SU-DHL-6 (cell line): ENCODE results near the gene SDK1.

Source experiments
- H2AFZ ChIP-seq: fragments of 200-600 bp; sonication (generic); 2 replicates; pipeline ENCODE4 v1.6.1; 2014; ENCODE audit warnings: low read depth, mild to moderate bottlenecking, moderate library complexity, mixed read lengths, antibody characterized with exemption, low read length; ENCODE audit not compliant: severe bottlenecking
- H3F3A ChIP-seq: fragments of 200-600 bp; shearing (Covaris generic); 2 replicates; pipeline ENCODE4 v1.6.0; 2016; ENCODE audit warnings: antibody characterized with exemption, mild to moderate bottlenecking; ENCODE audit not compliant: insufficient read depth
- H3K27ac ChIP-seq: fragments of 200-600 bp; sonication (generic); 2 replicates; pipeline ENCODE4 v1.5.1; 2016; ENCODE audit warnings: low read depth, mild to moderate bottlenecking, low read length, moderate library complexity, mixed read lengths
- H3K27me3 ChIP-seq: fragments of 200-600 bp; sonication (generic), shearing (Covaris generic); 2 replicates; pipeline ENCODE4 v1.6.0; 2014; ENCODE audit warnings: mild to moderate bottlenecking, low read length
- H3K36me3 ChIP-seq: fragments of 200-600 bp; sonication (generic); 2 replicates; pipeline ENCODE4 v1.6.1; 2014; ENCODE audit warnings: mild to moderate bottlenecking, low read length, mixed read lengths
- H3K4me2 ChIP-seq: fragments of 300-600, 200-600 bp; shearing (Covaris generic), sonication (generic); 2 replicates; pipeline ENCODE4 v1.6.0; 2014; ENCODE audit warnings: low read length, low read depth, mild to moderate bottlenecking; ENCODE audit not compliant: poor library complexity, severe bottlenecking
- H3K4me3 ChIP-seq: fragments of 200-600 bp; sonication (generic); 2 replicates; pipeline ENCODE4 v1.5.1; 2014; ENCODE audit warnings: antibody characterized with exemption, low read length, mild to moderate bottlenecking, mixed read lengths; ENCODE audit not compliant: insufficient read depth, poor library complexity, severe bottlenecking
- H3K79me2 ChIP-seq: fragments of 200-600 bp; sonication (generic); 2 replicates; pipeline ENCODE4 v1.6.1; 2014; ENCODE audit warnings: mild to moderate bottlenecking, low read length, moderate library complexity; ENCODE audit not compliant: insufficient read depth
- H3K9ac ChIP-seq: fragments of 200-600 bp; sonication (generic); 2 replicates; pipeline ENCODE4 v1.7.0; 2014; ENCODE audit warnings: mild to moderate bottlenecking, low read length
- H3K9me2 ChIP-seq: fragments of 200-600 bp; sonication (generic); replicated peaks from 2 replicates; pipeline ENCODE4 v1.6.1; 2014; ENCODE audit warnings: low read length; ENCODE audit not compliant: insufficient read depth
- H3K9me3 ChIP-seq: fragments of 200-600 bp; sonication (generic); 2 replicates; pipeline ENCODE4 v1.6.1; 2014; ENCODE audit warnings: low read length, mixed read lengths; ENCODE audit not compliant: insufficient read depth
- H4K20me1 ChIP-seq: fragments of 200-600 bp; sonication (generic); 2 replicates; pipeline ENCODE4 v1.6.1; 2014; ENCODE audit warnings: low read depth, mild to moderate bottlenecking, antibody characterized with exemption, low read length, moderate library complexity, mixed read lengths
- CTCF ChIP-seq: fragments of 200-600 bp; sonication (generic); IDR thresholded peaks from one replicate; pipeline ENCODE4 v1.5.1; 2017; ENCODE audit warnings: antibody characterized with exemption, mild to moderate bottlenecking, low read length, moderate library complexity; ENCODE audit not compliant: insufficient read depth, poor library complexity, severe bottlenecking
- EZH2phosphoT487 ChIP-seq: fragments of 200-600 bp; sonication (generic), shearing (Covaris generic); conservative IDR thresholded peaks from 2 replicates; pipeline ENCODE4 v1.6.1; 2018; ENCODE audit warnings: mild to moderate bottlenecking, antibody characterized with exemption, low read length, moderate library complexity, mixed read lengths

The SDK1 gene

DNA sequence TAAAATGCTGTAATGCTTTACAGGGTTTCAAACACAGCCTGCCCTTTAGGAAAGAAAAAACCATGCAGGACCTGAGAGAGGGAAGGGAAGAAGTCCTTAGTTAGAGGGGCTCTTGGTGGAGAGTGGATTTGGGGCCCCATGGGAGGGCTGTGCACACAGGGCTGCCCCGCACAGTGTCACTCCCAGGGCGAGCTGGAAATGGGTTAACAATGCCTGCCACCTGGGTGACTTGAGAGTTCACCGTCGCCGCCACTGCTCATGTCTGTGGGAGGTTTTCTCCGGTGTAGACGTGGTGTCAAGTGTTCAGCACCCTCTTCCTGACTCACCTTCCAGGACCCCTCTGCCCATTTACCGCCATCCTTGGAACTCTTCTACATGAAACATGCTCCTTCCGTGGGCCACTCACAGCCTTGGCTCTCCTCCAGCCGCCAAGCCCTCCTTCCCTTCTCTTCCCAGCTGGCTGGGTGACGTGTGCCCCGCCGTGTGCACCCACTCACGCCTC, 686.4 kb downstream of the SDK1 start:
- H3K9ac ChIP-seq: no peak overlapping the region
- no peak overlapping the region for H3K27ac ChIP-seq
- H3K4me3 ChIP-seq: no peak overlapping the region
- TF ChIP-seq CTCF: no peak
- no peak for TF ChIP-seq EZH2phosphoT487
- no peaks in the 10 kb centered on the region for H3K36me3 ChIP-seq
- H3K9me3 ChIP-seq: no peaks in the 10 kb centered on the region
- H3K79me2 ChIP-seq: no peaks in the 10 kb centered on the region
- H3F3A ChIP-seq: no peaks in the 10 kb centered on the region
- H3K9me2 ChIP-seq: no peaks in the 10 kb centered on the region
- no peaks in the 10 kb centered on the region for H4K20me1 ChIP-seq
- H3K4me2 ChIP-seq: no peak overlapping the region
- H2AFZ ChIP-seq: no peak overlapping the region
- no peaks in the 10 kb centered on the region; the same call in 1 of the 2 replicates for H3K27me3 ChIP-seq

DNA sequence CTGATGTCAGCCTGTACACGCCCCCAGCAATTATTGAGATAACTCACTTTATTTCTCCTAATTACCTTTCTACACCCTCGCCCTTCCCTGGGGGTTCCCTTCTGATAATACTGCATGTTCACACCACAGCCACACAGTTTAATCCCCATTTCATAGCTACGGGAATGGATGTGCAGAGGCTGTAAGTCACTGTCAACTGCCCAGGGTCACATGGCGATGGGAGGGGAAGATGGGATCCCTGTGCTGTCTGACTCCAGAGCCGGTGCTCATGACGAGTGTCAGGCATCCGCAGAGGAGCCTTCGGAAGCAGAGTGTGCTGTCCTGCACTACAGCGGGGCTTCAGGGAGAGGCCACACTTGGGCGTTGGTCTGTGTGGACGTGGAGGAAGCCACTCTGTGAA, 688.7 kb downstream of the SDK1 start:
- Histone ChIP-seq H3K27me3 (no peaks in the 10 kb centered on the region; the same call in 1 of the 2 replicates), H3K9me2 (no peaks in the 10 kb centered on the region), H2AFZ (no peak overlapping the region), H3K36me3 (no peaks in the 10 kb centered on the region), H3K27ac (no peak overlapping the region), H3K4me2 (no peak overlapping the region), H3K9ac (no peak overlapping the region), H3K4me3 (no peak overlapping the region), H4K20me1 (no peaks in the 10 kb centered on the region), H3K79me2 (no peaks in the 10 kb centered on the region), H3F3A (no peaks in the 10 kb centered on the region), H3K9me3 (no peaks in the 10 kb centered on the region)
- TF ChIP-seq EZH2phosphoT487: no peak
- no peak for TF ChIP-seq CTCF

GRCh38 chr7:3991731-3992231, 690.7 kb downstream of the SDK1 start:
- Histone ChIP-seq H3K79me2 (no peaks in the 10 kb centered on the region), H3K9me3 (no peaks in the 10 kb centered on the region), H3K9me2 (no peaks in the 10 kb centered on the region), H3K27me3 (no peaks in the 10 kb centered on the region; the same call in 1 of the 2 replicates), H2AFZ (no peak overlapping the region), H4K20me1 (no peaks in the 10 kb centered on the region), H3K36me3 (no peaks in the 10 kb centered on the region), H3K4me3 (no peak overlapping the region), H3K27ac (no peak overlapping the region), H3K9ac (no peak overlapping the region), H3K4me2 (no peak overlapping the region), H3F3A (no peaks in the 10 kb centered on the region)
- no peak for TF ChIP-seq CTCF
- no peak for TF ChIP-seq EZH2phosphoT487
